Progenitor cell of endocrine pancreas (in vitro differentiated cells): ENCODE measurements around the gene GLCE. TPM values are rescaled to one million over a fixed set of nuclear protein-coding genes. Genes with fewer than 3 reads are reported as not detected.

ENCODE experiments used
- DNase-seq: peaks from one replicate; pipeline ENCODE4 v3.0.0; 2021; ENCODE audit warnings: low spot score; ENCODE audit not compliant: unreplicated experiment
- H3K27ac Mint-ChIP-seq: 2 replicates; pipeline ENCODE4 v1.8.0; 2021; ENCODE audit warnings: mild to moderate bottlenecking, moderate library complexity, mixed read lengths
- H3K27me3 Mint-ChIP-seq: 2 replicates; pipeline ENCODE4 v1.8.0; 2021; ENCODE audit warnings: mixed read lengths
- H3K36me3 Mint-ChIP-seq: 2 replicates; pipeline ENCODE4 v1.8.0; 2022; ENCODE audit warnings: mixed read lengths; ENCODE audit not compliant: insufficient read depth
- H3K4me1 Mint-ChIP-seq: 2 replicates; pipeline ENCODE4 v1.8.0; 2021; ENCODE audit warnings: low read depth, mixed read lengths
- H3K4me3 Mint-ChIP-seq: 2 replicates; pipeline ENCODE4 v1.8.0; 2021; ENCODE audit warnings: low read depth, mild to moderate bottlenecking, moderate library complexity, mixed read lengths
- H3K9me3 Mint-ChIP-seq: 2 replicates; pipeline ENCODE4 v1.8.0; 2021; ENCODE audit warnings: low read depth, mixed read lengths
- total RNA-seq: library from RNA; stranded (reverse); gene quantifications from 2 replicates; pipeline ENCODE4 v1.2.1, GENCODE V29; 2021
- TF ChIP-seq, protein P1 (sequence below): fragments of 200-600 bp; sonication (generic); IDR thresholded peaks from one replicate; pipeline ENCODE4 v1.5.0; 2021; ENCODE audit warnings: antibody characterized with exemption, mild to moderate bottlenecking; ENCODE audit not compliant: unreplicated experiment

GLCE gene
- total RNA-seq, 1 donor from 2014 or later = 18.0 TPM

DNA sequence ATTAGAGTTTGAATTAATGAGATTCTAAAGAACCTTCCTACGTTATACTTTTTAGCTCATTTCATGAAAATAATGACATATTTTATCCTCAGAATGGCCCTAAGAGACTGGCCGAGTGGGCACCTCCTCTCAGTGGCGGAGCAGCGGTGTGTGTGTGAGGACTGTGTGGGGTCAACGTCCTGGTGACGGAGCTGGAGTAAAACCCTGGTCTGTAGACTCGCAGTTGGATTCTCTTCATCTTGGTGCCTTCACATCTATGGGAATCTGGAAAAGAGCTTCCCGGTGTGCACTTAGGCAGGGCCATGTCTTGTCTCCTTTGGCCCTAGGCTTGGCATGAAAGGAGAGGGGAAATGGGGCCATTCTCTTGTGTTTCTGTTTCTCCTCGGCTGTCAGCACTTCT lies 116.9 kb downstream of the GLCE start:
- Mint-ChIP-seq H3K4me3 (no peak overlapping the region), H3K36me3 (no peaks in the 10 kb centered on the region), H3K9me3 (no peaks in the 10 kb centered on the region), H3K4me1 (peaks cover 6% of the 10 kb centered on the region), H3K27me3 (peaks cover 14% of the 10 kb centered on the region), H3K27ac (no peak overlapping the region)
- TF ChIP-seq, protein P1, sequence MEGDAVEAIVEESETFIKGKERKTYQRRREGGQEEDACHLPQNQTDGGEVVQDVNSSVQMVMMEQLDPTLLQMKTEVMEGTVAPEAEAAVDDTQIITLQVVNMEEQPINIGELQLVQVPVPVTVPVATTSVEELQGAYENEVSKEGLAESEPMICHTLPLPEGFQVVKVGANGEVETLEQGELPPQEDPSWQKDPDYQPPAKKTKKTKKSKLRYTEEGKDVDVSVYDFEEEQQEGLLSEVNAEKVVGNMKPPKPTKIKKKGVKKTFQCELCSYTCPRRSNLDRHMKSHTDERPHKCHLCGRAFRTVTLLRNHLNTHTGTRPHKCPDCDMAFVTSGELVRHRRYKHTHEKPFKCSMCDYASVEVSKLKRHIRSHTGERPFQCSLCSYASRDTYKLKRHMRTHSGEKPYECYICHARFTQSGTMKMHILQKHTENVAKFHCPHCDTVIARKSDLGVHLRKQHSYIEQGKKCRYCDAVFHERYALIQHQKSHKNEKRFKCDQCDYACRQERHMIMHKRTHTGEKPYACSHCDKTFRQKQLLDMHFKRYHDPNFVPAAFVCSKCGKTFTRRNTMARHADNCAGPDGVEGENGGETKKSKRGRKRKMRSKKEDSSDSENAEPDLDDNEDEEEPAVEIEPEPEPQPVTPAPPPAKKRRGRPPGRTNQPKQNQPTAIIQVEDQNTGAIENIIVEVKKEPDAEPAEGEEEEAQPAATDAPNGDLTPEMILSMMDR = no peak
- no peak for DNase-seq

DNA sequence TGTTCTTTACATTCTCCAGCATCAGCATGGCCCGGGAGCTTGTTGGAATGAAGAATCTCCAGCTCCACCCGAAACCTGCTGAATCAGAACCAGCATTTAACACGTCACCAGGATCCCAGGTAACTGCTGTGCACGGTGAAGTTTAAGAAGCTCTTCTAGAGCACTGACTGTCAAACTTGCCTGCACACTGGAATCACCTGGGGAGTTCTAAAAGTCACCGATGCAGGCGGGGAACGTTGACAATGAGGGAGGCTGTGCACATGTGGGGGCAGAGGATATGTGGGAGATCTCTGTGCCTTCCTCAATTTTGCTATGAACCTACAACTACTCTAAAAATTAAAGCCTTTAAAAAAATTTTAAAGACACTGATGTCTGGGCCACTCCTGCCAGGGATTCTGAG lies 119.2 kb downstream of the GLCE start:
- no peak overlapping the region for H3K4me3 Mint-ChIP-seq
- H3K36me3 Mint-ChIP-seq = no peaks in the 10 kb centered on the region
- no peak for DNase-seq
- TF ChIP-seq, protein P1 = no peak
- H3K9me3 Mint-ChIP-seq = no peaks in the 10 kb centered on the region
- H3K4me1 Mint-ChIP-seq = peaks cover 6% of the 10 kb centered on the region
- no peak overlapping the region for H3K27ac Mint-ChIP-seq
- H3K27me3 Mint-ChIP-seq = peaks cover 14% of the 10 kb centered on the region

DNA sequence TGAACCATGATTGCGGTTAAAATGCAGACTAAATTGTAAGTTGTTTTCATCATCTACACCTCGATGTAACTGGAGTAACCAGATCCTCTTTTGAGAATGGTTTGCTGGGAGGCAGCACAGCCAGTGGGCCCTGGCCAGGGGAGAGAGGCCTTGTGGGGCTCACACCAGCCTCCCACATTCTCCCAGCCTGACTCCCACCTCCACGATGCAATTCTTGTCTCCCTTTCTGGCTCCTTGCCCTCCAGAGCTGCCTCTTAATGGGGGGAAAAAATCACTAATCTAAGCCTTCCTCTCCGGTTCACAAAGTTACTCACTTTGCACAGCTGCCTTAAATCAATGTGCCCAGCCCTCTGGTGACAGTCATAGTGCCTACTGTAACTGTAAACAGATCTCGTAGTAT lies 120.3 kb downstream of the GLCE start:
- no peak for DNase-seq
- Mint-ChIP-seq H3K4me3 (no peak overlapping the region), H3K27me3 (peaks cover 14% of the 10 kb centered on the region), H3K36me3 (no peaks in the 10 kb centered on the region), H3K9me3 (no peaks in the 10 kb centered on the region), H3K27ac (no peak overlapping the region), H3K4me1 (peaks cover 3% of the 10 kb centered on the region)
- TF ChIP-seq, protein P1 = no peak

DNA sequence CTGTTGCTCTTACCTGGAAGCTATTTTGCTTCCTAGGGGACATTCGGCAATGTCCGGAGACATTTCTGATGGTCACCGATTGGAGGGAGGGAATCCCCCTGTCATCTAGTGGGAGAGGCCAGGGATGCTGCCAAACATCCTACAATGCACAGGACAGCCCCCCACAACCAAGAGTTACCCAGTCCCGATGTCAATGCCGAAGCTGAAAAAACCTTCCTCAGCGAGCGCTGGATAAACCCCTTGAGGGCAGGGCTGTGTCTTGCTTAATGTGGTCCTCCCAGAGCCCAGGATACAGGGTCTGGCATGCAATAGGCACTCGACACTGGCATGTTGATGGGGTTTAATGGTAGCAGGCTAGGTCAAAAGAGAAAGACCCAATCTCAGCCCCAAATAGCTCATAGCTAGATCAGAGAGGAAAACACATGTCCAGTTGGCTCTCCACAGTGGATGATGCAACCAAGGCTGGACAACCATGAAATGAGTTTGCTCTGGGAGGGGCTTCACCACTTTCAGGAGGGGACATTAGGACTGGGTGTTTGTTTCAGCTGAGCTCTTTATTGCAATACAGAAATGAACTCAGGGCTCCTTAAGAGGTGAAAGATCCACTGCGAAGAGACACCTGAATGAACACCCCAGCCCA lies 121.8 kb downstream of the GLCE start:
- Mint-ChIP-seq H3K27ac (no peak overlapping the region), H3K9me3 (no peaks in the 10 kb centered on the region), H3K4me3 (no peak overlapping the region), H3K4me1 (no peaks in the 10 kb centered on the region), H3K36me3 (no peaks in the 10 kb centered on the region), H3K27me3 (peaks cover 10% of the 10 kb centered on the region)
- no peak for DNase-seq
- TF ChIP-seq, protein P1 = no peak

DNA sequence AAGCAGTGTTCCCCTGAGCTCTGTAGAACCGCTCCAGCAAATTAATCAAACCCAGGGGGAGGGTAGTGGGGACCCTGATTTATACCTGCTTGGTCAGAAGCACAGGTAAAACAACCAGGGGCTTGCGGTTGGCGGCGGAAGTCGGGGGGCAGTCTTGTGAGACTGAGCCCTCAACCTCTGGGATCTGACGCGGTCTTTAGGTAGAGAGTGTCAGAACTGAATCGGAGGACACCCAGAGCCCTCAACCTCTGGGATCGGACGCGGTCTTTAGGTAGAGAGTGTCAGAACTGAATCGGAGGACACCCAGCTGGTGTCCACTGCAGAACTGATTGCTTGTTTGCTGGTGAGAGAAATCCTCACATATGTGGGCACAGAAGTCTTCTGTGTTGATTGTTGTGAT lies 125.4 kb downstream of the GLCE start:
- Mint-ChIP-seq H3K4me3 (no peak overlapping the region), H3K27me3 (peaks cover 10% of the 10 kb centered on the region), H3K27ac (no peak overlapping the region), H3K4me1 (peaks cover 20% of the 10 kb centered on the region), H3K9me3 (no peaks in the 10 kb centered on the region), H3K36me3 (no peaks in the 10 kb centered on the region)
- no peak for DNase-seq
- TF ChIP-seq, protein P1 = no peak
